Loucy (cell line): ENCODE measurements around the gene BCKDHB.

Source experiments
- CTCF ChIP-seq: fragments of 200-600 bp; sonication (generic); conservative IDR thresholded peaks from 2 replicates; pipeline ENCODE4 v1.5.1; 2014; ENCODE audit warnings: mild to moderate bottlenecking, antibody characterized with exemption, low read length
- EZH2phosphoT487 ChIP-seq: fragments of 200-600 bp; IDR thresholded peaks from 2 replicates; pipeline ENCODE4 v1.6.1; 2018; ENCODE audit warnings: antibody characterized with exemption, mild to moderate bottlenecking, moderate library complexity, borderline replicate concordance

DNA sequence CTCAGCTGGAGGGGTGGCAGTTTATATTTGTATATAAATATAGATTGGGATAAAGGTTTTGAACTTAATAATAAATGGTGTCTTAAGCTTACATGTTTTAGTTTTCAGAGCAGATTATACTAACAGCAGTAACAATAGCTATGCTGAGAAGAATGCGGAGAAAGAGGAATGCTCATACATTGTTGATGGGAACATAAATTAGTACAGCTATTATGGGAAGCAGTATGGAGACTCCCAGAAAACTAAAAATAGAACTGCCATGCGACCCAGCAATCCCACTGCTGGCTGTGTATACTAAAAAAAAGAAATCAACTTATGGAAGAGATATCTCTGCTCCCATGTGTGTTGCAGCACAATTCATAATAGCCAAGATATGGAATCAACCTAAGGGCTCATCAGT, 127.9 kb downstream of the BCKDHB start:
- no peak for TF ChIP-seq CTCF
- TF ChIP-seq EZH2phosphoT487 = no peak
